HuH-7.5 (cell line): Measurements from ENCODE around the gene SECTM1.
"Not testable (repeated sequence)": the region's sequence is repeated elsewhere in the genome, so short reads cannot be mapped to it uniquely, and the experiment has no call there.

Experiments used
- DNase-seq: peaks from one replicate; pipeline ENCODE4 v3.0.0; 2011; ENCODE audit warnings: low spot score

SECTM1 gene

GRCh38 chr17:82333279-82334171, at the start of gene SECTM1:
Gene SECTM1, minus strand, starts transcription at chr17:82333766. Its CDS starts 6,526 bp downstream, at chr17:82327240.
- DNase-seq: no peak

GRCh38 chr17:82382933-82383255, 49.3 kb upstream of the SECTM1 start:
- DNase-seq: no peak

GRCh38 chr17:82382220-82382932, 48.8 kb upstream of the SECTM1 start:
- DNase-seq: not testable (repeated sequence)

GRCh38 chr17:82381703-82382009, 48.1 kb upstream of the SECTM1 start:
- not testable (repeated sequence) for DNase-seq

- no peak for DNase-seq
Measured at GRCh38 chr17:82380860-82381702, 47.5 kb upstream of the SECTM1 start.

GRCh38 chr17:82378741-82379021, 45.1 kb upstream of the SECTM1 start:
- no peak for DNase-seq

- DNase-seq: no peak
Measured at GRCh38 chr17:82377924-82378740, 44.6 kb upstream of the SECTM1 start.

GRCh38 chr17:82377294-82377693, 43.7 kb upstream of the SECTM1 start:
- not testable (repeated sequence) for DNase-seq

- no peak for DNase-seq
Measured at GRCh38 chr17:82376042-82376730, 42.6 kb upstream of the SECTM1 start.

- no peak for DNase-seq
Measured at GRCh38 chr17:82375359-82376041, 41.9 kb upstream of the SECTM1 start.

- DNase-seq: no peak
Measured at GRCh38 chr17:82374626-82375331, 41.2 kb upstream of the SECTM1 start.

GRCh38 chr17:82373731-82374625, 40.4 kb upstream of the SECTM1 start:
- no peak for DNase-seq

GRCh38 chr17:82373072-82373452, 39.5 kb upstream of the SECTM1 start:
- not testable (repeated sequence) for DNase-seq

- peak; percentile 68 for DNase-seq
Measured at GRCh38 chr17:82372249-82373071, 38.9 kb upstream of the SECTM1 start.

GRCh38 chr17:82371333-82372248, 38.0 kb upstream of the SECTM1 start, which contains the start of gene UTS2R:
Gene UTS2R, plus strand, starts transcription at chr17:82371765. Its CDS starts 2,560 bp downstream, at chr17:82374325.
- peak; percentile 61 for DNase-seq

GRCh38 chr17:82370471-82371332, 37.1 kb upstream of the SECTM1 start:
- no peak for DNase-seq
